Liver (tissue), 9 donors: Measurements from ENCODE around the gene P2RX3. TPM values are rescaled to one million over a fixed set of nuclear protein-coding genes. Genes with fewer than 3 reads are reported as not detected.

Experiments used
- DNase-seq: peaks from one replicate; pipeline ENCODE4 v3.0.0-alpha.2; 2017; ENCODE audit warnings: low spot score
- H3K27ac ChIP-seq, 2 donors: one replicate each; pipeline ENCODE4 v1.7.0; 2013; ENCODE audit warnings: inconsistent platforms in 2 of 2, low read length in 2 of 2, control low read depth in 1 of 2, low read depth in 1 of 2, mild to moderate bottlenecking in 1 of 2
- H3K27me3 ChIP-seq, 4 donors: one replicate each; pipeline versions ENCODE4 v1.6.1 to v1.7.0; 2013; ENCODE audit warnings: low read length in 3 of 4, inconsistent platforms in 1 of 4, mild to moderate bottlenecking in 1 of 4, moderate library complexity in 1 of 4; ENCODE audit not compliant: control insufficient read depth in 4 of 4, insufficient read depth in 4 of 4
- H3K36me3 ChIP-seq, 4 donors: one replicate each; pipeline versions ENCODE4 v1.6.1 to v1.7.0; 2013; ENCODE audit warnings: low read length in 3 of 4, mild to moderate bottlenecking in 3 of 4, low read depth in 1 of 4, moderate library complexity in 1 of 4; ENCODE audit not compliant: control insufficient read depth in 4 of 4, insufficient read depth in 3 of 4
- H3K4me1 ChIP-seq, 4 donors: one replicate each; pipeline versions ENCODE4 v1.6.1 to v1.7.0; 2013; ENCODE audit warnings: low read length in 3 of 4, mild to moderate bottlenecking in 3 of 4, moderate library complexity in 1 of 4; ENCODE audit not compliant: control insufficient read depth in 4 of 4, insufficient read depth in 4 of 4
- H3K4me3 ChIP-seq, 3 donors: one replicate each; pipeline versions ENCODE4 v1.6.1 to v1.7.0; 2013; ENCODE audit warnings: low read length in 3 of 3, control low read depth in 1 of 3, low read depth in 1 of 3, mild to moderate bottlenecking in 1 of 3
- H3K9ac ChIP-seq, 2 donors: one replicate each; pipeline ENCODE4 v1.7.0; 2013; ENCODE audit warnings: low read length in 2 of 2, mild to moderate bottlenecking in 2 of 2, moderate library complexity in 2 of 2, control low read depth in 1 of 2, low read depth in 1 of 2
- H3K9me3 ChIP-seq, 4 donors: one replicate each; pipeline versions ENCODE4 v1.6.1 to v1.7.0; 2013; ENCODE audit warnings: low read length in 3 of 4; ENCODE audit not compliant: control insufficient read depth in 4 of 4
- GABPA ChIP-seq, 2 donors: IDR thresholded peaks in 1 of 2; conservative IDR thresholded peaks in 1 of 2; 2 replicates each; pipeline ENCODE4 v1.6.1; 2016; ENCODE audit warnings: antibody characterized with exemption in 2 of 2, mild to moderate bottlenecking in 1 of 2, moderate library complexity in 1 of 2
- HNF4A ChIP-seq, 2 donors: conservative IDR thresholded peaks; 2 replicates each; pipeline ENCODE4 v1.6.1; 2016; ENCODE audit warnings: antibody characterized with exemption in 2 of 2, mild to moderate bottlenecking in 2 of 2
- HNF4G ChIP-seq: IDR thresholded peaks from 2 replicates; pipeline ENCODE4 v1.6.1; 2016; ENCODE audit warnings: antibody characterized with exemption
- JUND ChIP-seq, 2 donors: IDR thresholded peaks; 2 replicates each; pipeline ENCODE4 v1.6.1; 2016; ENCODE audit warnings: antibody characterized with exemption in 2 of 2
- NR2F2 ChIP-seq: IDR thresholded peaks from 2 replicates; pipeline ENCODE4 v1.6.1; 2016; ENCODE audit warnings: antibody characterized with exemption
- RAD21 ChIP-seq, 2 donors: IDR thresholded peaks; 2 replicates each; pipeline ENCODE4 v1.6.1; 2016; ENCODE audit warnings: antibody characterized with exemption in 2 of 2, mild to moderate bottlenecking in 2 of 2
- SP1 ChIP-seq: IDR thresholded peaks from 2 replicates; pipeline ENCODE4 v1.6.1; 2018; ENCODE audit warnings: antibody characterized with exemption, mild to moderate bottlenecking
- TAF1 ChIP-seq: conservative IDR thresholded peaks from 2 replicates; pipeline ENCODE4 v1.6.1; 2016; ENCODE audit warnings: antibody characterized with exemption, mild to moderate bottlenecking
- YY1 ChIP-seq: IDR thresholded peaks from 2 replicates; pipeline ENCODE4 v1.6.1; 2016; ENCODE audit warnings: antibody characterized with exemption, mild to moderate bottlenecking
- WGBS: extraction: QIAGEN DNeasy Blood & Tissue Kit; methylation state at CpG from one replicate; pipeline ENCODE4 v1.1.7; 2013; 5-methylcytosine and 5-hydroxymethylcytosine counted together
- polyA plus RNA-seq, 2 donors: library from polyadenylated mRNA; stranded (reverse) in 1 of 2; unstranded in 1 of 2; fragments of 200-250 nt in 1 of 2; fragments of >200 nt in 1 of 2; fragmentation: Nextera tagmentation in 1 of 2; extraction: Ambion mirVana in 1 of 2; gene quantifications; one replicate each; pipeline versions ENCODE4 v1.2.1 to v1.2.3, GENCODE V29; 2013 to 2015
- total RNA-seq, 2 donors: library from RNA; depleted of rRNA; stranded (reverse); fragments of >200 nt; gene quantifications; one replicate each; pipeline ENCODE4 v1.2.3, GENCODE V29; 2014
- TF ChIP-seq, protein P1 (sequence below): fragments of 150-350 bp; IDR thresholded peaks from 2 replicates; pipeline ENCODE4 v1.5.1; 2017; ENCODE audit warnings: improper control_type of control experiment, low read depth, low read length; ENCODE audit not compliant: missing input control
- TF ChIP-seq, protein P2 (sequence below): IDR thresholded peaks from 2 replicates; pipeline ENCODE4 v1.6.1; 2016; ENCODE audit warnings: antibody characterized with exemption
- TF ChIP-seq, protein P3 (sequence below): IDR thresholded peaks from 2 replicates; pipeline ENCODE4 v1.6.1; 2016; ENCODE audit warnings: antibody characterized with exemption, mild to moderate bottlenecking
- donor health status: healthy.
- donor health status: healthy.
- donor health status: healthy.
- donor health status: healthy.
- donor health status: healthy.

P2RX3 gene
- total and polyA plus RNA-seq, 4 donors: 0.18 to 0.33 (median 0.23) TPM

DNA sequence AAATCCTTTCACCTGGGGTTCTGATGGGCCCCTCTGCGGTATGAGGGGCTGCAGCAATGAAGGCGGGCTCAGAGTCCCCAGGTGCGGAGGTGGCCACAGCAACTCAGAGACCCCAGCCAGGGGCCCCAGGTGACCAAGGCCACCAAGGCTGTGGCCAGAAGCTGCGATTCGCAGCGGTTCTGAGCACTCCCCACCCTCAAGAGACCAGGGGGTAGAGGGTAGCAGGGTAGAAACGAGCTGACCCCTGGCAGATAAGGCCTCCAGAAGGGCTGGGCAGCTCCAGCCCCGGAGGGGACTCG is 14.3 kb upstream of the P2RX3 start:
- H3K4me1 ChIP-seq: peaks cover 13 to 54% (median 47%) of the 10 kb centered on the region in 4 donors
- DNase-seq: no peak
- peaks cover 4 to 19% (median 8%) of the 10 kb centered on the region in 4 donors for H3K36me3 ChIP-seq
- H3K27me3 ChIP-seq: no peaks in the 10 kb centered on the region
- WGBS: 32% methylated on average over 9 of the region's 9 CpGs
- H3K9me3 ChIP-seq: no peaks in the 10 kb centered on the region
- peak overlapping the region in 1 of 2 donors; percentile 56 for H3K9ac ChIP-seq
- peak overlapping the region; percentile 70 to 82 (median 70) for H3K4me3 ChIP-seq
- TF ChIP-seq JUND (IDR thresholded peaks at IDR 0.05) (no peak), NR2F2 (no peak), HNF4G (no peak), RAD21 (IDR thresholded peaks at IDR 0.05) (no peak), HNF4A (conservative IDR thresholded peaks at IDR 0.05) (no peak), SP1 (no peak), YY1 (no peak)
- TF ChIP-seq, protein P1, sequence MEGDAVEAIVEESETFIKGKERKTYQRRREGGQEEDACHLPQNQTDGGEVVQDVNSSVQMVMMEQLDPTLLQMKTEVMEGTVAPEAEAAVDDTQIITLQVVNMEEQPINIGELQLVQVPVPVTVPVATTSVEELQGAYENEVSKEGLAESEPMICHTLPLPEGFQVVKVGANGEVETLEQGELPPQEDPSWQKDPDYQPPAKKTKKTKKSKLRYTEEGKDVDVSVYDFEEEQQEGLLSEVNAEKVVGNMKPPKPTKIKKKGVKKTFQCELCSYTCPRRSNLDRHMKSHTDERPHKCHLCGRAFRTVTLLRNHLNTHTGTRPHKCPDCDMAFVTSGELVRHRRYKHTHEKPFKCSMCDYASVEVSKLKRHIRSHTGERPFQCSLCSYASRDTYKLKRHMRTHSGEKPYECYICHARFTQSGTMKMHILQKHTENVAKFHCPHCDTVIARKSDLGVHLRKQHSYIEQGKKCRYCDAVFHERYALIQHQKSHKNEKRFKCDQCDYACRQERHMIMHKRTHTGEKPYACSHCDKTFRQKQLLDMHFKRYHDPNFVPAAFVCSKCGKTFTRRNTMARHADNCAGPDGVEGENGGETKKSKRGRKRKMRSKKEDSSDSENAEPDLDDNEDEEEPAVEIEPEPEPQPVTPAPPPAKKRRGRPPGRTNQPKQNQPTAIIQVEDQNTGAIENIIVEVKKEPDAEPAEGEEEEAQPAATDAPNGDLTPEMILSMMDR: no peak
- TF ChIP-seq, protein P2, sequence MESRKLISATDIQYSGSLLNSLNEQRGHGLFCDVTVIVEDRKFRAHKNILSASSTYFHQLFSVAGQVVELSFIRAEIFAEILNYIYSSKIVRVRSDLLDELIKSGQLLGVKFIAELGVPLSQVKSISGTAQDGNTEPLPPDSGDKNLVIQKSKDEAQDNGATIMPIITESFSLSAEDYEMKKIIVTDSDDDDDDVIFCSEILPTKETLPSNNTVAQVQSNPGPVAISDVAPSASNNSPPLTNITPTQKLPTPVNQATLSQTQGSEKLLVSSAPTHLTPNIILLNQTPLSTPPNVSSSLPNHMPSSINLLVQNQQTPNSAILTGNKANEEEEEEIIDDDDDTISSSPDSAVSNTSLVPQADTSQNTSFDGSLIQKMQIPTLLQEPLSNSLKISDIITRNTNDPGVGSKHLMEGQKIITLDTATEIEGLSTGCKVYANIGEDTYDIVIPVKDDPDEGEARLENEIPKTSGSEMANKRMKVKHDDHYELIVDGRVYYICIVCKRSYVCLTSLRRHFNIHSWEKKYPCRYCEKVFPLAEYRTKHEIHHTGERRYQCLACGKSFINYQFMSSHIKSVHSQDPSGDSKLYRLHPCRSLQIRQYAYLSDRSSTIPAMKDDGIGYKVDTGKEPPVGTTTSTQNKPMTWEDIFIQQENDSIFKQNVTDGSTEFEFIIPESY: no peak
- TF ChIP-seq, protein P3, sequence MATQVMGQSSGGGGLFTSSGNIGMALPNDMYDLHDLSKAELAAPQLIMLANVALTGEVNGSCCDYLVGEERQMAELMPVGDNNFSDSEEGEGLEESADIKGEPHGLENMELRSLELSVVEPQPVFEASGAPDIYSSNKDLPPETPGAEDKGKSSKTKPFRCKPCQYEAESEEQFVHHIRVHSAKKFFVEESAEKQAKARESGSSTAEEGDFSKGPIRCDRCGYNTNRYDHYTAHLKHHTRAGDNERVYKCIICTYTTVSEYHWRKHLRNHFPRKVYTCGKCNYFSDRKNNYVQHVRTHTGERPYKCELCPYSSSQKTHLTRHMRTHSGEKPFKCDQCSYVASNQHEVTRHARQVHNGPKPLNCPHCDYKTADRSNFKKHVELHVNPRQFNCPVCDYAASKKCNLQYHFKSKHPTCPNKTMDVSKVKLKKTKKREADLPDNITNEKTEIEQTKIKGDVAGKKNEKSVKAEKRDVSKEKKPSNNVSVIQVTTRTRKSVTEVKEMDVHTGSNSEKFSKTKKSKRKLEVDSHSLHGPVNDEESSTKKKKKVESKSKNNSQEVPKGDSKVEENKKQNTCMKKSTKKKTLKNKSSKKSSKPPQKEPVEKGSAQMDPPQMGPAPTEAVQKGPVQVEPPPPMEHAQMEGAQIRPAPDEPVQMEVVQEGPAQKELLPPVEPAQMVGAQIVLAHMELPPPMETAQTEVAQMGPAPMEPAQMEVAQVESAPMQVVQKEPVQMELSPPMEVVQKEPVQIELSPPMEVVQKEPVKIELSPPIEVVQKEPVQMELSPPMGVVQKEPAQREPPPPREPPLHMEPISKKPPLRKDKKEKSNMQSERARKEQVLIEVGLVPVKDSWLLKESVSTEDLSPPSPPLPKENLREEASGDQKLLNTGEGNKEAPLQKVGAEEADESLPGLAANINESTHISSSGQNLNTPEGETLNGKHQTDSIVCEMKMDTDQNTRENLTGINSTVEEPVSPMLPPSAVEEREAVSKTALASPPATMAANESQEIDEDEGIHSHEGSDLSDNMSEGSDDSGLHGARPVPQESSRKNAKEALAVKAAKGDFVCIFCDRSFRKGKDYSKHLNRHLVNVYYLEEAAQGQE: no peak
- H3K27ac ChIP-seq: peak overlapping the region; percentile 82 to 87

DNA sequence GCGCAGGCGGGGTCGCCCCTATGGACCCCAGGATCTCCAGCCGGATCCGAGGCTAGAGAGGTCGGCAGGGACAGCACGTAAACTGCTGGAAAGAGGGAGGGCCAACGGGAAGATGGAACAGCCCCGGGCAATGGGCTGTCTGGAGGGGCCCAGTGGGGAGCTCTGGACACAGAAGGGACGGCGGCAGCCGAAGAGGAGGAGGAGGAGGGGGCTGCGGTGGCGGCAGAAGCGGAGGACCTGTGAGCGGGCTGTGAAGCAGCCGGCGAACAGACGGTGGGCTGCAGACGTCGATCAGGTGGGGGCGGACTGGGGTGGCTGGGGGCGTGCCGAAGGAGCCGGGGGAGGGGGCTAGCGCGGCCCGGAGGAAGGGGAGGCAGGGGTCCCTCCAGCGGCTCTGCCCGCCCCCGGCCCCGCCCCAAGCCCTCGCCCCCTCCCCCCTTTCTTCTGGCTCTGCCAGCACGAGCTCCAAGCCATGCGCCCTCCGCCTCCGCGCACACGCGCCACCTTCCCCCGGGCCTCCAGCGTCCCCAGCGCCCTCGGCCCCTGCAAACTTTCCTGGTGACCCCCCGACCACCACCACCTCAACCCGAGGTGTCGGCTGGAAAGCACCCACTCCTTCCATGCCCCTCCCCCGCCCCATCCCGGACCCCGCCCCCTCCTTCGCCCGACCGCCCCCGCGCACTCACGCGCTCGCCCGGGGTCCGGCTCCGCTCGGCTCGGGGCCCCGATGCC is 13.8 kb upstream of the P2RX3 start:
- Histone ChIP-seq H3K36me3 (peaks cover 4 to 24% (median 10%) of the 10 kb centered on the region in 4 donors), H3K27ac (peak overlapping the region; percentile 82 to 87), H3K9ac (peak overlapping the region in 1 of 2 donors; percentile 56), H3K4me3 (peak overlapping the region; percentile 70 to 82 (median 70)), H3K27me3 (no peaks in the 10 kb centered on the region), H3K4me1 (peaks cover 13 to 54% (median 46%) of the 10 kb centered on the region in 4 donors), H3K9me3 (no peaks in the 10 kb centered on the region)
- WGBS: 1% methylated on average over 64 of the region's 64 CpGs
- DNase-seq: peak; percentile 53
- TF ChIP-seq NR2F2: no peak
- TF ChIP-seq, protein P3: no peak
- TF ChIP-seq SP1: no peak
- TF ChIP-seq TAF1: no peak
- TF ChIP-seq GABPA (IDR thresholded peaks at IDR 0.05 in 1 of 2, conservative IDR thresholded peaks at IDR 0.05 in 1 of 2): no peak
